GM21515 (cell line): Measurements from ENCODE around the gene HNRNPA1L2.
A peak's percentile ranks its signal among the peaks of the same experiment; 100 is the strongest.
"Not testable (repeated sequence)": the region's sequence is repeated elsewhere in the genome, so short reads cannot be mapped to it uniquely, and the experiment has no call there.

ENCODE experiments used
- ATAC-seq: cut with Tn5 transposase; IDR thresholded peaks from one replicate; pipeline ENCODE4 v1.9.1; 2021; ENCODE audit not compliant: unreplicated experiment

The HNRNPA1L2 gene

GRCh38 chr13:52642131-52642530 is at the start of gene HNRNPA1L2:
HNRNPA1L2 (plus strand) TSS chr13:52642431; CDS start chr13:52642493, 62 bp downstream.
- no peak for ATAC-seq

GRCh38 chr13:52593175-52593574 is 49.1 kb upstream of the HNRNPA1L2 start:
- ATAC-seq, result not testable (repeated sequence)

- not testable (repeated sequence) for ATAC-seq
These were observed 48.4 kb upstream of the HNRNPA1L2 start for GRCh38 chr13:52593812-52594211.

- ATAC-seq, result not testable (repeated sequence)
These were observed 47.9 kb upstream of the HNRNPA1L2 start for GRCh38 chr13:52594295-52594694.

GRCh38 chr13:52597676-52598075 is 44.6 kb upstream of the HNRNPA1L2 start:
- no peak for ATAC-seq

- ATAC-seq, result no peak
These were observed 43.0 kb upstream of the HNRNPA1L2 start for GRCh38 chr13:52599037-52599847.

- ATAC-seq, result peak; percentile 65
These were observed 42.2 kb upstream of the HNRNPA1L2 start for GRCh38 chr13:52599848-52600603.

- ATAC-seq, result no peak
These were observed 41.6 kb upstream of the HNRNPA1L2 start for GRCh38 chr13:52600666-52601065.

GRCh38 chr13:52603316-52603715 is 38.9 kb upstream of the HNRNPA1L2 start:
- not testable (repeated sequence) for ATAC-seq

- ATAC-seq, result not testable (repeated sequence)
These were observed 36.1 kb upstream of the HNRNPA1L2 start for GRCh38 chr13:52606126-52606525.

- not testable (repeated sequence) for ATAC-seq
These were observed 35.4 kb upstream of the HNRNPA1L2 start for GRCh38 chr13:52606795-52607194.

GRCh38 chr13:52608184-52608583 is 34.0 kb upstream of the HNRNPA1L2 start:
- not testable (repeated sequence) for ATAC-seq

GRCh38 chr13:52609013-52609606 is 33.1 kb upstream of the HNRNPA1L2 start:
- ATAC-seq, result peak; percentile 72

- not testable (repeated sequence) for ATAC-seq
These were observed 32.1 kb upstream of the HNRNPA1L2 start for GRCh38 chr13:52610158-52610557.

GRCh38 chr13:52615134-52615801 is 27.0 kb upstream of the HNRNPA1L2 start:
- ATAC-seq, result no peak

- ATAC-seq, result no peak
These were observed 26.4 kb upstream of the HNRNPA1L2 start for GRCh38 chr13:52615812-52616211.

- ATAC-seq, result peak; percentile 95
These were observed 24.9 kb upstream of the HNRNPA1L2 start for GRCh38 chr13:52617070-52618060.

GRCh38 chr13:52631083-52631690 is 11.0 kb upstream of the HNRNPA1L2 start:
- ATAC-seq, result not testable (repeated sequence)

- ATAC-seq, result no peak
These were observed 3.4 kb upstream of the HNRNPA1L2 start for GRCh38 chr13:52638666-52639328.
